ENCODE measurements around the gene PSMC5.

GRCh38 chr17:63855185-63855584, 28.0 kb downstream of the PSMC5 start:
- TF ChIP-seq POLR2A (IDR thresholded peaks at IDR 0.05; ENCODE audit: low read depth, low read length) (no peak), SPI1 (IDR thresholded peaks at IDR 0.05; ENCODE audit: low read depth, low read length) (no peak), TAF1 (IDR thresholded peaks at IDR 0.05; ENCODE audit: low read depth, low read length) (no peak)

Measured in GM12891 (cell line).